ENCODE results near the gene FNDC3B. TPM values are rescaled to one million over a fixed set of nuclear protein-coding genes. Genes with fewer than 3 reads are reported as not detected.

Gene FNDC3B
- total RNA-seq, 2 donors from 2014 or later: 57.6 to 69.3 TPM

DNA sequence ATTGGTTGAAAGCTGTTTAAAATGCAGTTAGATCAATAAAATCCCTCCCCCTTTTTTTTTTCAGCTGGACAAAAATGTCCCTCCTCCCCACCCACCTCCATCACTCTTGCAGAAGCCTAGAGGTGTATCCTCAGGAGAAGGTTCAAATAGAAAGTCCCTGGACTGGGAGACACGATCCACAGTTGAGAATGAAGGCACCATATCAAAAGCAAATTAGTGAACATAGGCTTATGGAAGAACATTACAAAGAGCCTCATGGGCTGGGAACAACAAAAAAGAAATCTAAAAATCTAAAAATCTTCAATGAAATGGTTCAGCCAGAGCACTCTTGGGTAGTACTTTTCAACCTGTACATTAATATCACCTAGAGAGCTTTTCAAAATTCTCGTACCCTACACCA is 362.7 kb downstream of the FNDC3B start:
- H3K36me3 ChIP-seq: peaks cover 27% of the 10 kb centered on the region

GRCh38 chr3:172402892-172403643 is 363.7 kb downstream of the FNDC3B start:
- no peak for DNase-seq (ENCODE audit: low spot score)

More for the DNA sequence above, 362.7 kb downstream of the FNDC3B start:
- no peak for DNase-seq (ENCODE audit: low spot score)
- Histone ChIP-seq H3K4me3 (no peak overlapping the region), H3K27me3 (no peaks in the 10 kb centered on the region), H3K9me3 (no peaks in the 10 kb centered on the region), H3K4me1 (no peaks in the 10 kb centered on the region), H3K27ac (no peak overlapping the region)
- no peak for TF ChIP-seq CTCF (IDR thresholded peaks at IDR 0.05)

GRCh38 chr3:172404237-172404962 is 365.0 kb downstream of the FNDC3B start:
- no peak for DNase-seq (ENCODE audit: low spot score)
- TF ChIP-seq CTCF (IDR thresholded peaks at IDR 0.05): no peak

More at GRCh38 chr3:172402892-172403643, 363.7 kb downstream of the FNDC3B start:
- H3K9me3 ChIP-seq: no peaks in the 10 kb centered on the region
- H3K27me3 ChIP-seq: no peaks in the 10 kb centered on the region
- H3K27ac ChIP-seq: no peak overlapping the region
- no peak overlapping the region for H3K4me3 ChIP-seq
- H3K36me3 ChIP-seq: peaks cover 18% of the 10 kb centered on the region
- TF ChIP-seq CTCF (IDR thresholded peaks at IDR 0.05): no peak
- H3K4me1 ChIP-seq: no peaks in the 10 kb centered on the region

GRCh38 chr3:172405914-172406313 is 366.5 kb downstream of the FNDC3B start:
- no peak overlapping the region for H3K27ac ChIP-seq
- no peaks in the 10 kb centered on the region for H3K27me3 ChIP-seq
- no peaks in the 10 kb centered on the region for H3K4me1 ChIP-seq
- TF ChIP-seq CTCF (IDR thresholded peaks at IDR 0.05): no peak
- DNase-seq (ENCODE audit: low spot score): no peak
- H3K36me3 ChIP-seq: no peaks in the 10 kb centered on the region
- no peak overlapping the region for H3K4me3 ChIP-seq
- no peaks in the 10 kb centered on the region for H3K9me3 ChIP-seq

More at GRCh38 chr3:172404237-172404962, 365.0 kb downstream of the FNDC3B start:
- H3K4me3 ChIP-seq: no peak overlapping the region
- H3K4me1 ChIP-seq: no peaks in the 10 kb centered on the region
- peaks cover 8% of the 10 kb centered on the region for H3K36me3 ChIP-seq
- H3K27ac ChIP-seq: no peak overlapping the region
- no peaks in the 10 kb centered on the region for H3K27me3 ChIP-seq
- no peaks in the 10 kb centered on the region for H3K9me3 ChIP-seq

DNA sequence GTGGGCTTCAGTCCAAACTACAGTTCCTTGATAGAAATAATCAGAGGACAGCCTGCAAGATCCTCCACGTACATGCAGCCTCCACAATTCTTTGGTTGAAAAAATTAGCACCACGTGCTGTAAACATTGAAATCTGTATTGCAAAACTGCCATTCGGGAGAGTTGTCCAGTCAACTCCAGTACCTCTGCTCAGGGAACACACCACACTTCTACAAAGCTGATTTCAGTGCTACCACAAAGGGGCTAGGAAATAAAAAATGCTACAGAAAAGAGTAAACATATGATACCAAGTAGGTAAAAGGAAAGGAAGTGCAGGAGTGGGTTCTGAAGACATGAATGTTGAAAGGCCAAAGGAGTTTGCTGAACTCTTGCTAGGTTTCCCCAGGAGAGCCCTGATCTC is 368.5 kb downstream of the FNDC3B start:
- DNase-seq (ENCODE audit: low spot score): no peak
- no peak for TF ChIP-seq CTCF (IDR thresholded peaks at IDR 0.05)
- H3K4me1 ChIP-seq: no peaks in the 10 kb centered on the region
- no peak overlapping the region for H3K4me3 ChIP-seq
- H3K36me3 ChIP-seq: no peaks in the 10 kb centered on the region
- H3K27me3 ChIP-seq: no peaks in the 10 kb centered on the region
- H3K27ac ChIP-seq: no peak overlapping the region
- H3K9me3 ChIP-seq: no peaks in the 10 kb centered on the region

Measured in right atrium auricular region (tissue), 2 donors.